ENCODE results near the gene GJA5.

The GJA5 gene

GRCh38 chr1:147723691-147724323, 36.6 kb downstream of the GJA5 start:
- DNase-seq, result no peak

DNA sequence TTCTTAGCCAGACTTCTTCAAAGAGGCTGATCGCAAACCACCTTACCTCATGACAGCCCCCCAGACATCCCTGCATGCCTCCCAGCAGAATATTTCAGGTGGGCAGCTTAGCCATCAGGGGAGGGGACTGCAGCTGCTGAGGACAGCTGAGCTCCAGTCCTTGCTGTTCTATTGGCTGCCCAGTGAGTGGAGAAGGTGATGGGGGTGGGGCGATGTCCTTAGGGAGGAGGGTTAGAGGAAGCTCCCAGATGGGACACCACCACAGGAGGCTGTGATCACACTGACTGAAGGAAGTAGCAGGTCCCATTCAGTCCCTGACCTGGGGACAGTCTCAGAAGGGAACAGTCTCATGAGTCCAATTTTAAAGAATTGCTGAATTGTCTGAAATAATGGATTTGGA, 38.3 kb downstream of the GJA5 start:
- no peak for DNase-seq

GRCh38 chr1:147721716-147722115, 38.7 kb downstream of the GJA5 start:
- DNase-seq, result no peak

GRCh38 chr1:147720557-147720956, 39.8 kb downstream of the GJA5 start:
- DNase-seq, result no peak

DNA sequence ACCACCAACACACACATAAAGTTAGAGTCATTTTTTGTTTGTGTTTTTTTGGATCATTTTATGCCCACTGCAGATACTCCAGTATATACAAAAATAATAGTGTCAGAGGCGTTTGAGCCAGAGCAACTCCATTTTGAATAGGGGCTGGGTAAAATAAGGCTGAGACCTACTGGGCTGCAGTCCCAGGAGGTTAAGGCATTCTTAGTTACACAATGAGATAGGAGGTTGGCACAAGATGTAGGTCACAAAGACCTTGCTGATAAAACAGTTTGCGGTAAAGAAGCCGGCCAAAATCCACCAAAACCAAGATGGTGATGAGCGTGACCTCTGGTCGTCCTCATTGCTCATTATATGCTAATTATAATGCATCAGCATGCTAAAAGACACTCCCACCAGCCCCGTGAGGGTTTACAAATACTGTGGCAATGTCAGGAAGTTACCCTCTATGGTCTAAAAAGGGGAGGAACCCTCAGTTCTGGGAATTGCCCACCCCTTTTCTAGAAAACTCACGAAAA, 40.6 kb downstream of the GJA5 start:
- no peak for DNase-seq

GRCh38 chr1:147719029-147719698, 41.2 kb downstream of the GJA5 start:
- no peak for DNase-seq

- no peak for DNase-seq
Observed at GRCh38 chr1:147717706-147718097, 42.7 kb downstream of the GJA5 start.

GRCh38 chr1:147717051-147717705, 43.2 kb downstream of the GJA5 start:
- peak; percentile 81 for DNase-seq

DNA sequence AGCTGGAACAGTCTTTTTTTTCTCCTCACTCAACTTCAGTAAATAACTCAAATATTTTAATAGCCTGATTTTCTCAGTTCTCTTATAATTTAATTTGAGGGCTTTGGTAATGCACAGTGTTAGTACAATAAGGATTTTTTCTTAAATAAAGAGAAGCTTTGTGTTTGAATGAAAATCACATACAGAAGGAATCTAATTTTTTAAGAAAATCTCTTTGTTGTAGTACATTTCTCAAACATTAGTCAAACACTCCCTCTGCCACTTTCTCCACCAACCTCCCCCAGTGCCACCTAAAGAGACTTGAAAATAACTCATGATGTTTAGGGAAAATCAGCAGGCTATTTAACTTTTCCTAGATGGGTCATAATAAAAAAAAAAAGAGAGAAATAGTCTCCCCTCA, 47.8 kb downstream of the GJA5 start:
- DNase-seq, result no peak

All from NCI-H2171 treated with DMSO at 0.1 percent for 48 hours (cell line).